GM21526 (cell line): ENCODE data around the gene SLC13A4.

Experiments
- ATAC-seq: cut with Tn5 transposase; IDR thresholded peaks from one replicate; pipeline ENCODE4 v1.9.1; 2021; ENCODE audit warnings: moderate library complexity; ENCODE audit not compliant: unreplicated experiment, low FRiP score

SLC13A4 gene

DNA sequence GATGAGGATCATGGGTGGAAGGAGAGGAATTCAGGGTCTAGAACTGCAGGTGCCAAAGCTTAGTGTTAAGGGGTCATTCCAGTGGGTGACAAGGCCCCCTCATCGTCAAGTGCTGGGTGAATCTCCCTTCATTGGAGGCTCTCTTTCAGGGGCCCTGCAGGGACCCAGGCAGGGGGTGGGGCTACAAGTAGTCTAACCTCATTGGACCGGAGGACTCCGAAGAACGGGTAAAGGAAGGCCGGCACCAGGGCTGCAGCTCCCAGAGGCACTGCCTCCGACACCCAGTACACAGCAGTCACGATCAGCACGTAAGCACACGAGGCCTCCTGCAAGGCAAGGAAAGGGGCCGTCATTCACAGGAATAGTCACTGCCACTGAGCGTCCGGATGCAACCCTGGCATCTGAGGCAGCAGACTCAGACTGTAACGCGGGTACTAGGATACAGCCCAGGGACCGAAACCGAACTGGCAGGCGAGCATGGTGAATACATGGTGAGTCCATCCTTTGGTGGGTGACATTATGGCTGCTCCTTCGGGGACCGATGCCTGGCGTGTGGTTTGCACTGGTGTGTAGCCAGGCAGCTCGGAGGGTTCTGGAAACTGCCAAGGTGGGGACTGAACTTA lies 6.7 kb downstream of the SLC13A4 start:
- no peak for ATAC-seq

DNA sequence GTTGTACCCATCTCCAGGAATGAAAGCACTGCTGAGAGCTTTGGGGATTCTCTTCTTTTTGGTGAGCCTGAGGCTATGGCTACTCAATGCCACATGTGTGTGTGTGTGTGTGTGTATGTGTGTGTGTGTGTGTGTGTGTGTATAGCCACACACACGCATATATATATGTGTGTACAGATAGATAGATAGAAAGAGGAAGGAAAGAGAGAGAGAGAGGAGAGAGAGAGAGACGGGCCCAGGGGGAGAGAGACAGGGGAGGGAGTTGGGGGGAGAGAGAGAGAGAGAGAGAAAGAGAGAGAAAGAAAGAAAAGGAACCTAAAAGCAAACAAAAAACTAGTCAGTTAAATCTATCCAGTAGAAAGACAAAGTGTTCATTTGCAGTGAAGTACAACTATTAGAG lies 8.3 kb downstream of the SLC13A4 start:
- no peak for ATAC-seq

DNA sequence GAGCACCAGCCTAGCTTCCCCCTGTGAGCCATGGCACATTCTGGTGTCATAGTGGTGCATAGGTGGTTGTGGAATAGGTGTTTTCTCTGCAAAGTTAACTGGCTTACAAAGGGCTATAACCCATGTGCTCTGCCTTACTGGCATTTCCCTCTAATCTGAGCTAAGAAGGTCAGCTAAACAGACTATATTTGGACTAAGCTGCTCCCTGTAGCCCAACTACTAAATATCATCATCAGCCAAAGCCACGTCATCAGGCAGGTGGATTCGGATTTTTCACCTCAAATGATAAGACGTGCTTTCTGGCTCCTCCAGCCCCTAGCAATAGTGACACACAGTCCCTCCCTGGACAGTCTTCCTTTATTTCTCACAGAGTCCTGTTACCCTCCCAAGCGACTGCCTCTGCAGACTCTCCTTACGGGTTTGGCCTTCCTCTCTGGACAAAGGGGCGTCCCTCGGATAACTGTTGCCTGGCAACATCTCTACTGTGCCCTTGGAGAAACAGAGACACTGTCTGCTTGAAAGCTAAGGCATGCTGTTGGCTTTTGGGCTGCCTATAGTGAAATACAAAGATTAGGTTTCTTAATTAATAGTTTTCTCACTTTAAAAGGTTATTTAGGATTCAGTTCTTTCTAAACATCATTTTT lies 9.1 kb downstream of the SLC13A4 start:
- no peak for ATAC-seq

DNA sequence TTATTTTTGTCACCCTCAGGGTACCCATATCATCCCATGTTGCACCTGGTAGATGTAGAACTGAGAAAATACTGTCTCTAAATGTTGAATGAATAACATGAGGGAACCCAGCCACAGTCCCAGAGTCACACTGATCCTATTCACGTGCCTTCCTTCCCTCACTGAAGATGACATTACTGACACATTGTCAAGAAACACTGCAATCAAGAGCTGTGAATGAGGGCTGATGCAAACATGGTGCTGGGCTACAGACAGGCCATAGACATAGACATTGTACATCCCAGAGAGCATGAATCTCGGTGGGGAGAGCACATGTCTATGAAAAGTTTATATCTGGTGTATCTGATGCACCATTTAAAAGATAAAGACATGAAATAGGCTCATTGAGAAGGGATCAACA lies 9.8 kb downstream of the SLC13A4 start:
- no peak for ATAC-seq

DNA sequence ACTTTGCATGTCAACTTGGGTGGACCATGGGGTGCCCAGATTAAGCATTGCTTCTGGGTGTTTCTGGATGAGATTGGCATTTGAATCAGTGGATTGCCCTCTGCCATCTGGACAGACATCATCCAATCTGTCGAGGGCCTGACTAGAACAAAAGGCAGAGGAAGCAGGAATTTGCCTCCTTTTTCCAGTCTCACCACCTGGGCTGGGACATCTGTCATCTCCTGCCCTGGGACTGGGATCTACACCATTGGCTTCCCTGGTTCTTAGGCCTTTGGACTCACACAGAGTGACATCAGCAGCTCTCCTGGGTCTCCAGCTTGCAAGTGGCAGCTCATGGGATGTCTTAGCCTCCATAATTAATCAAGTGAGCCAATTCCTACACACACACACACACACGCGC lies 10.3 kb downstream of the SLC13A4 start:
- ATAC-seq = no peak

DNA sequence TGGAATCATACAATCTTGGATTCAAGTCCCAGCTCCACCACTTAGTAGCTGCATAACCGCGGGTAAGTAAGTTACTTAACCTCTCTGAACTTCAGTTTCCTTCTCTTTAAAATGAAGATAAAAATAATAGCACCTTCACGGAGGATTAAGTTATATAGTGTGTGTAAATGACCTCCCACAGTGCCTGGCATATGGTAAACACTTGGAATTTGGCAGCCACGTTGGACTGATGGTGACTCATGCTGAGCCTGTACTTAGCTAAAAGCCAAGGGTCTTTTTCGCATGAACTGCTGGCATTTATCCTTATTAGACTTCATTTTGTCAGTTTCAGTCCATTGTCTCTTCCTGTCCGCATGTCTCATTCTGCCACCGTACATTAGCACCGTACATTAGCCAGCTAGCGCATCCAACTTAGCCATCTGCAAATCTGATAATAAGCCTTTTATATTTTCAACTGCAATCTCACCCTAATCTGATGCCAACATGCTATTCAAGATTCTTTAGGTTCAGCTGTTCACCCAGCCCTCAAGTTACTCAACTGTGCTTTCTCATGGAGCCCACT lies 11.2 kb downstream of the SLC13A4 start:
- no peak for ATAC-seq

DNA sequence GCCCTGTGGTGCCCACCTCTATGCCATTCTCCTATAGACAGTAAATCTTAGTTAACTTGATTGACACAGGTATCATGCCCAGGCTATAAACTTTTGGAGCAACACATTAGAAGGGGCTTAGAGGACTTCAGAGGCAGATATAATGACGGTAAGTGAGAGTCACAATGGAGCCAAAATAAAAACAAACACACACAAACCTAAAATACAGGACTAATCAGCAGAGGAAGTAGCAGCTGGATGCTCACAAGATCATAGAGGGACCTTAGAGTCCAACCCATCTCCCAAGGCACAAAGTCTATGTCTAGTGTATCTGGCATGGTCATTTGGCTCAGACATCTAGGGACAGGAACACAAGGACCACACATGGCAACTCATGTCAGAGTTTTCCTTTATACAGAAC lies 12.3 kb downstream of the SLC13A4 start:
- ATAC-seq = no peak

DNA sequence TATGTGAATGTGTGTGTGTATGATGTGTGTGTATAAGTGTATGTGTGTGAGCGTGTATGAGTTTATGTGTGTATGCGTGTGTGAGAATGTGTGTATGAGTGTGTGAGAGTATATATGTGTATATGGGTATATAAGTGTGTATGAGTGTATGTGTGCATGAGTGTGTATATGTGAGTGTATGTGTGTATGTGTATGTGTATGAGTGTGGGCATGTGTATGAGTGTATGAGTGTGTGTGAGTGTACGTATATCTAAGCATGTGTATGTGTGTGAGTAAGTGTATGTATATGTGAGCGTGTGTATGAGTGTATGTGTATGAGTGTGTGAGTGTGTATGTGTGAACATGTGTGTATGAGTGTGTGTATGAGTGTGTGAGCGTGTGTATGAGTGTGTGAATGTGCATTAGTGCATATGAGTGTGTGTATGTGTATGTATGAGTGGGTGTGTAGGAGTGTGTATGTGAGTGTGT lies 12.9 kb downstream of the SLC13A4 start:
- ATAC-seq = no peak

DNA sequence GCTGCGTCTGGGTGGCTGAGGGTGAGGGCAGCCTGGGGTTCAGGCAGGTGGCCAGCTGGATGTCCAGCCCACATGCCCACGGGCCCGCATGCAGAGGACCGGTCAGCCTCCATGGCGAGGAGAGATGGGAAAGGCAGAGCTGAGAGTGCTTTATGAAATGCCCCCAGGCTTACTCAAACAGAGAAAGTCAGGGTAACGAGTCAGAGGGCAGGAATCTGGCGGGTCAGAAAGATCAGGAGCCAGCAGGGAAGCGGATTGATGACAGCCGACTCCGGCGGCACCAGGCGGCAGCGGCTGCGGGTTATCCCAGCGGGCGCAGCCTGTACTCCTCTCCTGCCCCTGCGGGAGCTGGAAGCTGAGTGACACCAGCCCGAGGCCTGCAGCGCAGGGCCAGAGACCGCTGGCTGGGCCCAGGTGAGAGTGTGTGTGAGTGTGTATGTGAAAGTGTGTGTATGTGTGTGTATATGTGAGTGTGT lies 13.4 kb downstream of the SLC13A4 start:
- ATAC-seq = no peak

DNA sequence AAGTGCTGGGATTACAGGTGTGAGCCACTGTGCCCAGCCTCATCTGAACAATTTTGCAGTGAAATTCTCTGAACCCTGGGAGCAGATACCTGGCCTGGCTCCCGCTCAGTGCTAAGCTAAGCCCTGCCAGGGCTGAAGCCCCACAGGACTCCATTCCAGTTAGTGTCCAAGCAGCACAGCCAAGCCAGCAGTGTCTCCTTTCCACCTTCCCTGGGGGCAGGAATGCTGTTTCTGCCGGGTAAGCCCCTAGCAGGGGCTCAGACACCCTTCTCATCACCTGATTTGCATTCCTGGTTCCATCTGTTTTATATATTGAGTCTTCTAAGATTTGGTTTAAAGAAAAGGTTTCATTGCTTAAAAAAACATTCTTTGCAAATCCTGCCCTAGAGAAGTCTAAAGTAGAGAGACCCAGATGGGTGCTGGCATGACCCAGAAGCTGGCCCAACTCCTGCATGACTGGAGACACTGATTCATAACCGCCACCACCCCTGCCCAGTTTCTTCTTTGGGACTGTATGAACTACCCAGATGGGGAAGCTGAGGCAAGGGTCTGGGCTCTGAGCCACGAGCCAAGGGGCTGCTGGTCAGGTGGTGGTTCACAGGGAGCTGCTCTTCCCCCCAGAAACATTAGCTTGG lies 14.0 kb downstream of the SLC13A4 start:
- no peak for ATAC-seq

DNA sequence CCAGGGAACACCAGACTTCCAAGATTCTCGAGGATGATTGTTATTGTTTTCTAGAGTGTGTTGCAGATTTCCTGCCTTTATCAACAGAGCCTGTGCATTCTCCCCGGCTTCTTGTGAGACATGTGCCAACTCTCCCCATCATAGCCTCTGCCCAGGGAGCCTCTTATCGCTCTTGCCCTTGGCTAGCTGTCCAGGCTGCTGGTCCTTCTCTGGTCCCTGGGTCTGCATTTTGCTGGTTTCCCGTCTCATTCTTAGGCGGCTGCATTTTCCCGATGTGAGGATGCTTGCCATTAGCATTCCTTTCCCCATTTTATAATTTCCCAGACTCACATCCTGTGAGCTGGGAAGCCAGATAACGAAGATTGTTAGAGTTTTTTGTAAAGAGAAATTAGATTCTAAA lies 15.2 kb downstream of the SLC13A4 start:
- no peak for ATAC-seq

DNA sequence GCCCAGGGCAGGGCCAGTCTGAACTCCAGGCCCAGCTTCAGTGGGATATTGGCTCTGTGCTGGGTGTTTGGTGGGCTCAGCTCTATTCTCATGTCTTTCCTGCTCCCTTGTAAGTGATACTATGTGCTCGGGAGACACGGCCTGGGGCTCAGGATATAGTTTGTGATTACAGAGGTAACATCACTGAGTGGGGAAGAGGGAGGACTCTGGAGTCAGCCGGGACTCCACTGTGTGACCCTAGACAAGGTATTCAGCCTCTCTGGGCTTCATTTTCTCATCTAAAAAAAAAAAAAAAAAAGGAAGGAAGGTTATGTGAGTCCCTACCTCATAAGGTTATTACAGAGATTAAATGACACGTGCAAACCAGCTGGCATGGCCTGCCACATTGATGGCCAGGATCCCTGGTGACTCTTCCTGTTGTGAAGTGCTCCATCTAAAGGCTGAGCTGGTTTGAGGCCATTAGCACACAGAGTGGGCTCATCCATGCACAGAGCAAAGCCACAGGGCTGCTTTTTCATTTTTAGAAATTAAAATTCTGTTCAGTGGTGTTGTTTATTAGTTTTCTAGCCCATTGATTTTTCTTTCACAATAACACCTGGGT lies 15.7 kb downstream of the SLC13A4 start:
- ATAC-seq = no peak

DNA sequence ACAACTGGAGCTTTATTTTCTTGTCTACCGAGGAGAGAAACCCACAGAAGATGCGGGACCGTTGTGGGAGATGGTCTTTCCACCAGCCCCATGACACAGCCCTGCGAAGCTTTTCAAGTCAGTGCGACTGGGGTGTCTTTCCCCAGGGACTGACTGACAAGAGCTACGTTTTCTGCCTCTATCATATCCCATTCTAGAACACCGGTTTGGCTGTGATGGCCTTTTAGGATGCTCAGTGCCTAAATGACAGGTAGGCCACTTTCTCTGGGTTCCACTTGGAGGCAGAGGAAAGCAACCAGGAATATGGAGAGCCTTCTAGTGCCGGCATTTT lies 16.9 kb downstream of the SLC13A4 start:
- ATAC-seq = no peak

DNA sequence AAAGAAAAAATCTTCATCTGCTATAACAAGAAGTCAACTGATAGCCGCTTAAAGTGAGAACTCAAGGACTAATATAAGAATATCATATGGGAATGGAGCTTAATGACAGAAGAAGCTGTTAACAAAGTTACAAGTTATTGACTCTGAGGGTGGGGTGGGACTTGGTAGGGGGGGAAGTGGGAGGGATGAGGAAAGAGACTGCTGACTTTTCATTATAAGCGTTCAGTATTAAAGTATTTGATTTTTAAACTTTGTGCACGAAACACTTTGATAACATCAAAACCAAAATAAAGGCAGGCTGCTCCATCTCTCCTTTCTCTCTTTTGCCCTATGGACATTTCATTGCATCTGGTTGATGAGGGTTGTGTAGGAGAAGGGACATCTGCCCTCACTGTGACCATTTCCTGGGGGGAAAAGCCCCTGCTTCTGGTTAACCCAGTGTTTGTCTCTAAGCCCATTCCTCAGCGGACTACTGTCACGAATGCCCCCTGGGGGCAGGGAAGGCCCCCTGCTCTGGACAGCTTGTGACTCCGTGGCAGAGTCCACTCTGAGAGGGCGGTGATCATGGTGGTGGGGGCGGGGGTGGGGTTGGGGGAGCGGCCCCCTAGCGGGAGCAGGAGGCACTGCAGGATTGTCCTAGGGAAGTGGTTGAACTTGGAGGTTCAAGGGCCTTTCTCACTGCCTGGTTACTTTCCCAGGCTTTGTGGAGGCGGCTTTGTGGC lies 17.4 kb downstream of the SLC13A4 start:
- ATAC-seq = peak; percentile 48

DNA sequence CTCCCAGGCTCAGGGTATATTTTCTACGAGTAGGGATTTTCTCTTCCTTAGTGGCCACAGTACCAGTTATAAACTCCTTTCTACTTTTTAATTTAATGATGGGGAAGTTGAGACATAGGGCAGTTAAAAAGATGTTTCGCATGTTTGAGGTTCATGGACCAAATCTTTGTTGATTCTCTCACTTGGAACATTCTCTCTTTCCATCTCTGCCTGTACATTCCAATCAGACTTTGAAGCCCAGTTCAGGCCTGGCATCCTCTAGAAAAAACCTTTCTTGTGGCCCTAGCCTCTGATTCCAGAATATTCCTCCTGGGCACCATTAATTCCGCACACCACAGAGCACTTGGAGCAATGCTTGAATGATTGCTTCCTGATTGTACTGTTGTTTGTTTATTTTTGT lies 18.5 kb downstream of the SLC13A4 start:
- no peak for ATAC-seq

DNA sequence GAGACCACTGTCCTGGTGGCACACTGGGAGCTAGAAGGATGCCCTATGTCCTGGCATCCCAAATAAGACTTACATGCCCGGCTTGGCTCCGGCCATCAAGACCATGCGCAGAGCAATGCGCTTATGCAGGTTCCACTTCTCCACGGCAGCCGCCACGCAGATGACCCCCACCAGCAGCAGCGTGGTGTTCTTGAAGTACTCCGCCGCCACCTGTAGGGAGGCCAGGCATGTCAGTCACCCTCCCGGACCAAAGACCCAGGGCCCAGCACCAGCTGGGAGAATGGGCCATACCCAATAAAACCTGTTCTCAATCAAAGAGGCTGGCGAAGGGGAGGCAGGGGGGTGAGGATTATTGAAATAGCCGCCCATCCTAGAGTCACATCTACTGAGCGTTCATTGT lies 19.9 kb downstream of the SLC13A4 start:
- ATAC-seq = no peak

DNA sequence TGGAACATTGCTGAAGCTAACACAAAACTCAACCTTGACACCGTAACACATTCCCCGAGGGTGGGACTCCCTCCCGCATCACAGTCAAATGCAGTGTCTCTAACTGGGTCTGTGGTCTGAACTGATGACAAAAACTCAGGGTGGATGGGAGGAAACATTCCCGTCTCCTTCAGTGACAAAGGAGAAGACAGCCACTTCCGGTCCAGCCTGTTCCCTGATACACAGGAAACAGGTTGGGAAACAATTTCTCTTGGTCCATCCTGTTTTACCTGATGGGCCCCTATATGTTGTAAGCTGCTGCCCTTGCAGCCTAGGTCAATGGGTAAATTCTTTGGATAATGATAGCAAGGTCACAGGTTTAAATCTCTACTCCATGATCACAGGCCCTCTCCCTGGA lies 20.4 kb downstream of the SLC13A4 start:
- no peak for ATAC-seq

DNA sequence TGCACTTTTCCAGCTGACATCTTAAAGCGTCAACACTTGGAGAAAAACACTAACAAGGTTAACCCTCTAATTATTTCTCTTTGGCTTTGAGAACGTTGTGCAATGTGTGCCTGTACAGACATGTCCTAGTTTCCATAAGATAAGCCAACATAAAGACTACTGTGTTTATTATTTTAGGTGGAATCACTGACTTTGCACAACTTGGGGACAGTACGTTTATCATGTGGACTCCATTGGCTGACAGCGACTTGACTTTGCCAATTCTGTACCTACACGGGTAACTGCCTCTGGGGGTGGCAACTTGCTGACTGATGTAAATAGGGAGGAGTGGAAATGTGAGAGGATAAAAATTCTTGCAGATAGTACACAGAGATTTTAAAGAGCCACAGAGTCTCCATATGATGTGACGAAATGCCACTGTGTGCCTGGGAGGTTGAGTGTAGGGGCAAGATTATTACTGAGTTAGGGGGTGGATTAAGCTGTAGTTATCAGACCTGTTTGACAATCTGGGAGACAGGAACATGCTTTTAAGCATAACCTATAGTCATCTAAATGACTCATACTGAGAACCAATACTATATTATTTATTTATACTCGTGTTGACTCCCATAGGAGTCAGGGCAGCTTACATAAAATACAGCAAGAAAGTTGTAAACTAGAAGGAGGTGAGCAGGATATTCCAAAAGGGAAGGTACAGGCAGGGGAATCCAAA lies 21.0 kb downstream of the SLC13A4 start:
- no peak for ATAC-seq

DNA sequence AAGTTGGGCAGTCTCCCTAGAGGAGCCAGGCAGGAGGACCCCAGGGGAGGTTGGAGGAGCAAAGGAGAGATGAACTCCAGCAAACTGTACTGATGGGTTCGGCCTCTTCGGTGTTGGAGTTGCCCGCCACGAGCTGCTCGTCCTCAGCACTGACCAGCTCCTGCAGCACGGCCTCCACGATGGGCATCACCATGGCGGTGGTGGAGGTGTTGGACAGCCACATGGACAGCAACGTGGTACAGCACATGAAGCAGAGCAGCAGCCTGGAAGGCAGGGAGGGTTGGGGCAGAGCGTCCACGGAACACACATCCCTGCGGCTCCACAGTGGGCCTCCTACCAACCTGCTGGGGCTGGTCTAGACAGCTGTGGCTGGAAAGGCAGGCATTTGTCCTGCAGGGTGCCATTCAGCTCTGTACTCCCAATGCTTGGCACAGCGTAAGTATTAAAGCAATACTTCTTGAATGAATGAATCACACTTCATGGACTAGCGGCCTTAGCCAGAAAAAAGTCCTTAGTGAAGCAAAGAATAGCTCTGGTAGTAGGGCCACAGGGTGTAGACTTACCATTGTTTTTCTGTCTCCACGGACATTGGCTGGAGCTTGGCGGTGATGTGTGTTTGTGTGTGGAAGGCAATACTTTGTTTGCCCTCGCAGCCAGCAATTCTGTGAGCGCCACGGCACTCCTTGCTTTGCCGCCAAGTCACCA lies 21.8 kb downstream of the SLC13A4 start:
- ATAC-seq = no peak

DNA sequence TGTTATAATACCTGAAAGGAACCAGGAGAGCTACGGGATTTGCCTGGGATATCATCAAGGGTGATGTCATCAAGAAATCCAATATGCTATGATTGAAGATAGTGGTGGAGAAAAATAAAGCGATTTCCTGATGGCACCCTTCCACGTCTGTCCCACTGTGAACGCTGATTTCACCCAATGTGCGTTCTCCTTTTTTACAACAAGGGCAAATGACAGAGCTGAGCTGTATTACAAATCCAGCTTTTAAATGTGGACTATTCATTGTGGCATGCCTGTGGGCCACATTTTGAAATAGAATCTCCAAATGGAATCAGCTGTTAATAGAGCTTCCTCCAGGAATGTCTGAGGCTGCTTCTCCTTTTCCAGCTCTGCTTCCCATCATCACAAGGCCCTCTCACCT lies 23.3 kb downstream of the SLC13A4 start:
- no peak for ATAC-seq
